HCT116 (cell line): ENCODE results near the gene DLEC1. TPM values are rescaled to one million over a fixed set of nuclear protein-coding genes. Genes with fewer than 3 reads are reported as not detected.

Experiments
- ATAC-seq: fragments of 200-7000 bp; cut with Tn5 transposase; 2 replicates; pipeline ENCODE4 v1.9.1; 2020; ENCODE audit warnings: mild to moderate bottlenecking, moderate library complexity
- BruUV-seq: library from RNA; stranded (reverse); fragments of 400-500 nt; replicated peaks from 2 replicates; lab custom pipeline; 2021; lab: Mats Ljungman, UMichigan
- CTCF ChIA-PET: fragments of 300-600 bp; sonication (Branson Sonifier 250); formaldehyde crosslinking; loops from one replicate; lab custom pipeline; 2021; ENCODE audit warnings: antibody characterized with exemption; lab: Charles Lee
- POLR2A ChIA-PET: fragments of 300-600, 350-600 bp; sonication (Branson Sonifier 250); formaldehyde crosslinking; loops from one replicate; lab custom pipeline; 2021; ENCODE audit warnings: antibody characterized with exemption; lab: Charles Lee
- RAD21 ChIA-PET, 2 experiments: fragments of 300-600 bp; sonication (Branson Sonifier 250); formaldehyde crosslinking; loops; one replicate each; lab custom pipeline; 2023; ENCODE audit warnings: low total read pairs in 2 of 2; ENCODE audit not compliant: uncharacterized antibody in 2 of 2, unreplicated experiment in 2 of 2, low non-redundant PET in 1 of 2; lab: Charles Lee
- DNase-seq: peaks from one replicate; pipeline ENCODE4 v3.0.0-alpha.2; 2010; ENCODE audit warnings: low read depth, low spot score
- H2AFZ ChIP-seq: fragments of 200-600 bp; shearing (Covaris generic), sonication (generic); 2 replicates; pipeline ENCODE4 v1.6.1; 2017; ENCODE audit warnings: low read depth, mixed run types, mixed read lengths, antibody characterized with exemption, low read length; ENCODE audit not compliant: poor library complexity, severe bottlenecking
- H3K27ac ChIP-seq: 2 replicates; pipeline ENCODE4 v1.5.1; 2012; ENCODE audit warnings: low read depth, low read length
- H3K27me3 ChIP-seq: fragments of 200-600 bp; sonication (generic); 2 replicates; pipeline ENCODE4 v1.6.1; 2016; ENCODE audit warnings: mixed run types, low read length, mixed read lengths; ENCODE audit not compliant: insufficient read depth
- H3K36me3 ChIP-seq, 2 experiments: fragments of 200-500 bp in 1 of 2; fragments of 200-600 bp in 1 of 2; sonication (Bioruptor generic) in 1 of 2; sonication (generic) in 1 of 2; 2 replicates each; pipeline versions ENCODE4 v1.5.1 to v1.6.1; 2014 to 2016; ENCODE audit warnings: low read length in 2 of 2, inconsistent platforms in 1 of 2, mixed read lengths in 1 of 2, mixed run types in 1 of 2; ENCODE audit not compliant: insufficient read depth in 2 of 2, control insufficient read depth in 1 of 2
- H3K4me1 ChIP-seq, 2 experiments: fragments of 200-600 bp in 1 of 2; sonication (generic) in 1 of 2; 2 replicates each; pipeline versions ENCODE4 v1.5.1 to v1.6.1; 2012 to 2017; ENCODE audit warnings: low read length in 2 of 2, inconsistent platforms in 1 of 2, mild to moderate bottlenecking in 1 of 2, mixed read lengths in 1 of 2, mixed run types in 1 of 2, moderate library complexity in 1 of 2; ENCODE audit not compliant: insufficient read depth in 2 of 2, control insufficient read depth in 1 of 2
- H3K4me2 ChIP-seq: fragments of 200-600 bp; sonication (generic); 2 replicates; pipeline ENCODE4 v1.6.1; 2017; ENCODE audit warnings: mixed run types, low read length, mixed read lengths
- H3K4me3 ChIP-seq, 2 experiments: fragments of 200-600 bp in 1 of 2; sonication (generic) in 1 of 2; replicated peaks in 1 of 2; 2 replicates each; pipeline ENCODE4 v1.5.1; 2011 to 2016; ENCODE audit warnings: low read length in 2 of 2, control low read depth in 1 of 2, low read depth in 1 of 2, mild to moderate bottlenecking in 1 of 2, mixed read lengths in 1 of 2, mixed run types in 1 of 2
- H3K79me2 ChIP-seq: fragments of 200-600 bp; sonication (generic); 2 replicates; pipeline ENCODE4 v1.6.1; 2017; ENCODE audit warnings: mild to moderate bottlenecking, mixed run types, low read length, moderate library complexity, mixed read lengths; ENCODE audit not compliant: insufficient read depth
- H3K9ac ChIP-seq: fragments of 200-600 bp; sonication (generic); 2 replicates; pipeline ENCODE4 v1.6.1; 2016; ENCODE audit warnings: low read length, mixed read lengths
- H3K9me2 ChIP-seq: fragments of 200-600 bp; sonication (generic), shearing (Covaris generic); 2 replicates; pipeline ENCODE4 v1.6.1; 2017; ENCODE audit warnings: mixed run types, mild to moderate bottlenecking, moderate library complexity; ENCODE audit not compliant: insufficient read depth
- H3K9me3 ChIP-seq, 2 experiments: fragments of 200-500 bp in 1 of 2; fragments of 200-600 bp in 1 of 2; sonication (Bioruptor generic) in 1 of 2; sonication (generic) in 1 of 2; 2 replicates each; pipeline ENCODE4 v1.6.1; 2014 to 2017; ENCODE audit warnings: low read length in 2 of 2, mixed read lengths in 2 of 2, inconsistent platforms in 1 of 2, low read depth in 1 of 2, mild to moderate bottlenecking in 1 of 2, mixed run types in 1 of 2, moderate library complexity in 1 of 2; ENCODE audit not compliant: control insufficient read depth in 1 of 2, insufficient read depth in 1 of 2
- H4K20me1 ChIP-seq: fragments of 200-600 bp; sonication (generic), shearing (Covaris generic); 2 replicates; pipeline ENCODE4 v1.6.1; 2017; ENCODE audit warnings: mixed run types, mild to moderate bottlenecking, moderate library complexity; ENCODE audit not compliant: insufficient read depth
- CBX3 ChIP-seq: IDR thresholded peaks from 2 replicates; pipeline ENCODE4 v1.6.1; 2012; ENCODE audit warnings: low read depth
- CEBPB ChIP-seq: IDR thresholded peaks from 2 replicates; pipeline ENCODE4 v1.6.1; 2012; ENCODE audit warnings: low read depth
- EGR1 ChIP-seq: IDR thresholded peaks from 2 replicates; pipeline ENCODE4 v1.6.1; 2012; ENCODE audit warnings: low read depth
- ELF1 ChIP-seq: IDR thresholded peaks from 2 replicates; pipeline ENCODE4 v1.6.1; 2012; ENCODE audit warnings: low read depth, borderline replicate concordance
- EZH2phosphoT487 ChIP-seq: fragments of 200-600 bp; IDR thresholded peaks from 2 replicates; pipeline ENCODE4 v1.6.1; 2018; ENCODE audit warnings: antibody characterized with exemption, borderline replicate concordance
- POLR2A ChIP-seq: IDR thresholded peaks from 2 replicates; pipeline ENCODE4 v1.7.0; 2011; ENCODE audit warnings: borderline replicate concordance; ENCODE audit not compliant: insufficient read depth, insufficient read length; ENCODE audit errors: extremely low read depth
- POLR2AphosphoS5 ChIP-seq: IDR thresholded peaks from 2 replicates; pipeline ENCODE4 v1.6.1; 2011; ENCODE audit warnings: mild to moderate bottlenecking, low read depth, low read length, moderate library complexity
- SIN3A ChIP-seq: IDR thresholded peaks from 2 replicates; pipeline ENCODE4 v1.6.1; 2012; ENCODE audit warnings: low read depth
- SP1 ChIP-seq: IDR thresholded peaks from 2 replicates; pipeline ENCODE4 v1.6.1; 2012; ENCODE audit warnings: low read depth
- SRF ChIP-seq: IDR thresholded peaks from 2 replicates; pipeline ENCODE4 v1.6.1; 2012; ENCODE audit warnings: low read depth
- YY1 ChIP-seq: IDR thresholded peaks from 2 replicates; pipeline ENCODE4 v1.6.1; 2011; ENCODE audit warnings: low read length, low read depth, moderate library complexity, mild to moderate bottlenecking; ENCODE audit not compliant: insufficient replicate concordance; ENCODE audit errors: extremely low read depth
- ZFX ChIP-seq: fragments of 450-650 bp; IDR thresholded peaks from 2 replicates; pipeline ENCODE4 v1.6.1; 2017
- intact Hi-C: fragments of 100-400 bp; cut with micrococcal nuclease; formaldehyde crosslinking; loops from 2 replicates; pipeline ENCODE4 v1.10.0; 2022
- total RNA-seq: library from RNA; stranded (reverse); gene quantifications from one replicate; pipeline ENCODE4 v1.2.1, GENCODE V29; 2021; ENCODE audit not compliant: unreplicated experiment
- TF ChIP-seq, protein P1 (sequence below), 3 experiments: fragments of 200-600 bp in 1 of 3; sonication (generic) in 1 of 3; IDR thresholded peaks in 2 of 3; conservative IDR thresholded peaks in 1 of 3; 2 replicates each; pipeline ENCODE4 v1.5.1; 2012 to 2017; ENCODE audit warnings: low read depth in 2 of 3, low read length in 2 of 3, antibody characterized with exemption in 1 of 3, borderline replicate concordance in 1 of 3, control low read depth in 1 of 3, mild to moderate bottlenecking in 1 of 3, mixed read lengths in 1 of 3, mixed run types in 1 of 3, moderate library complexity in 1 of 3; ENCODE audit not compliant: insufficient read depth in 1 of 3

Gene DLEC1
- total RNA-seq, 1 experiment from 2014 or later, result 0.61 TPM

DNA sequence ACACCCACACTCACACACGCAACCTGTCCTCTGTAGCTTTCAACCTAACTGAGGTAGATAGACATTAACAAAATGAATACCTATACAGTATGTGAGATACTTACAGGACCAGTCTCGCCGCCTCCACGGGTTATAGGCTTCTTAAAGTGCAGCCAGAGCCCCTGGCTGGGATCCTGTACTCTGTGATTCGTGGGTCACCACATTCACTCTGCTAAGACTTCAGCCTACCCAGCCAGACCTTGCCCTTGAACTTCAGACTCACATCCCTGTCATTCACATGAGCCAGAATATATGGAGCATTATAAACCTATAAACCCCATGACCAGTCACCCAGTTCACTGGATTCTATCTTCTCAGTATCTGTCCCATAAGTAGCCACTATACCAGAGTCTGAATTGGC is 1.4 kb downstream of the DLEC1 start:
- RAD21 ChIA-PET, result interaction anchor here in 1 of 2 experiments (0.6 kb wide), 1 partner anchor 45 kb away, joined by 3 read pairs; no protein-coding TSS in a partner anchor
- no peak for ATAC-seq
- H3K4me2 ChIP-seq, result no peak overlapping the region
- no peak for TF ChIP-seq SRF
- TF ChIP-seq CEBPB, result no peak
- TF ChIP-seq ELF1, result no peak
- no peak for TF ChIP-seq ZFX
- no peak for TF ChIP-seq YY1
- no peak for TF ChIP-seq POLR2AphosphoS5
- no peak for TF ChIP-seq EZH2phosphoT487
- TF ChIP-seq CBX3, result no peak
- no peak for TF ChIP-seq SIN3A
- TF ChIP-seq SP1, result no peak
- TF ChIP-seq EGR1, result no peak
- TF ChIP-seq POLR2A, result no peak
- TF ChIP-seq, protein P1, sequence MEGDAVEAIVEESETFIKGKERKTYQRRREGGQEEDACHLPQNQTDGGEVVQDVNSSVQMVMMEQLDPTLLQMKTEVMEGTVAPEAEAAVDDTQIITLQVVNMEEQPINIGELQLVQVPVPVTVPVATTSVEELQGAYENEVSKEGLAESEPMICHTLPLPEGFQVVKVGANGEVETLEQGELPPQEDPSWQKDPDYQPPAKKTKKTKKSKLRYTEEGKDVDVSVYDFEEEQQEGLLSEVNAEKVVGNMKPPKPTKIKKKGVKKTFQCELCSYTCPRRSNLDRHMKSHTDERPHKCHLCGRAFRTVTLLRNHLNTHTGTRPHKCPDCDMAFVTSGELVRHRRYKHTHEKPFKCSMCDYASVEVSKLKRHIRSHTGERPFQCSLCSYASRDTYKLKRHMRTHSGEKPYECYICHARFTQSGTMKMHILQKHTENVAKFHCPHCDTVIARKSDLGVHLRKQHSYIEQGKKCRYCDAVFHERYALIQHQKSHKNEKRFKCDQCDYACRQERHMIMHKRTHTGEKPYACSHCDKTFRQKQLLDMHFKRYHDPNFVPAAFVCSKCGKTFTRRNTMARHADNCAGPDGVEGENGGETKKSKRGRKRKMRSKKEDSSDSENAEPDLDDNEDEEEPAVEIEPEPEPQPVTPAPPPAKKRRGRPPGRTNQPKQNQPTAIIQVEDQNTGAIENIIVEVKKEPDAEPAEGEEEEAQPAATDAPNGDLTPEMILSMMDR (IDR thresholded peaks at IDR 0.05 in 2 of 3, conservative IDR thresholded peaks at IDR 0.05 in 1 of 3; ENCODE audit: borderline replicate concordance in 1 of 3, insufficient read depth in 1 of 3, low read depth in 2 of 3, low read length in 2 of 3), result no peak
- TF ChIP-seq, all 23 proteins: peak for 0
- H3K4me3 ChIP-seq, result no peak overlapping the region
- no peak for DNase-seq
- H3K4me1 ChIP-seq, result no peaks in the 10 kb centered on the region
- ChIA-PET POLR2A (no interaction called here), CTCF (no interaction called here)
- H2AFZ ChIP-seq, result no peak overlapping the region
- H4K20me1 ChIP-seq, result no peaks in the 10 kb centered on the region
- H3K27ac ChIP-seq, result no peak overlapping the region
- intact Hi-C loops, result no loop called here
- no peaks in the 10 kb centered on the region for H3K79me2 ChIP-seq
- no TSS peak for BruUV-seq
- no peaks in the 10 kb centered on the region for H3K27me3 ChIP-seq
- no peaks in the 10 kb centered on the region for H3K9me3 ChIP-seq
- H3K9ac ChIP-seq, result no peak overlapping the region
- H3K36me3 ChIP-seq, result no peaks in the 10 kb centered on the region
- H3K9me2 ChIP-seq, result no peaks in the 10 kb centered on the region
